Retinal pigment epithelial cell (primary cell): Measurements from ENCODE around the gene SEMA3G.

Source experiments
- DNase-seq: peaks from one replicate; pipeline ENCODE4 v3.0.0-alpha.2; 2010; ENCODE audit warnings: low read depth
- H3K4me3 ChIP-seq: 2 replicates; pipeline ENCODE4 v1.5.1; 2011; ENCODE audit warnings: mild to moderate bottlenecking, low read length, control low read depth, moderate library complexity
- CTCF ChIP-seq: conservative IDR thresholded peaks from 2 replicates; pipeline ENCODE4 v1.5.1; 2011; ENCODE audit warnings: low read depth, low read length, control low read depth, inconsistent platforms

Gene SEMA3G

GRCh38 chr3:52440249-52440551, 4.7 kb downstream of the SEMA3G start:
- no peak for TF ChIP-seq CTCF
- DNase-seq, result no peak
- H3K4me3 ChIP-seq, result no peak overlapping the region

- H3K4me3 ChIP-seq, result no peak overlapping the region
- DNase-seq, result no peak
Measured at GRCh38 chr3:52439426-52440248, 5.3 kb downstream of the SEMA3G start.

GRCh38 chr3:52438579-52439425, 6.1 kb downstream of the SEMA3G start:
- DNase-seq, result no peak
- no peak for TF ChIP-seq CTCF
- H3K4me3 ChIP-seq, result no peak overlapping the region

More at GRCh38 chr3:52439426-52440248, 5.3 kb downstream of the SEMA3G start:
- TF ChIP-seq CTCF, result no peak

GRCh38 chr3:52438104-52438376, 6.9 kb downstream of the SEMA3G start:
- TF ChIP-seq CTCF, result no peak
- DNase-seq, result no peak
- no peak overlapping the region for H3K4me3 ChIP-seq

- DNase-seq, result no peak
Measured at GRCh38 chr3:52437326-52438103, 7.4 kb downstream of the SEMA3G start.

More at GRCh38 chr3:52437326-52438103, 7.4 kb downstream of the SEMA3G start:
- TF ChIP-seq CTCF, result no peak
- no peak overlapping the region for H3K4me3 ChIP-seq
